ENCODE data around the gene SIGMAR1.

The SIGMAR1 gene

DNA sequence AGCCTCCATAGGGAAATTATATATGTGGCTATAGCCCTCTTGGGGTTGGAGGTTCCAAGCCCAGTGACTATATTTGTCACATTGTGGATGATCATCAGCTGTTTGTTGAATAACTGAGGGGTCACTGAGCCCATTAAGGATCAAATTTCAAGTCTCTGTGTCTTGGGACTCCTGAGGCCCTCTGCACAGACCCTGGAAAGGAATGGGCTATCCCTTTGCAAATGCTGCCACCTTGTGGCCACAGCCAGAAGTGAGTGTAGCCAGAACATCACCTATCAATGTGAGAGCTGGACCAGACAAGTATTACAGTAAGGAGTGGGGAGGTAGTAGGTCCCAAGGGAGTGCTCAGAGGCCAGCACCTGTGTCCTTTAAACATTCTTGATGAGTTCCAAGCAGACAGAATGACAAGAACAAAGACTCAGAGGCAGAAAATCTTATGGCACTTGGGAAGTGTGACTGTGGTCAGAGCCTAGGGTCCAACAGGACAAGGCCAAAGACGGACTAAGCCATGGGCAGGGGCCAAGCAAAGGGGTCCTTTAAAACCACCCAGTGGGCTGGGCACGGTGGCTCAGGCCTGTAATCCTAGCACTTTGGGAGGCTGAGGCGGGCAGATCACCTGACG lies 33.9 kb downstream of the SIGMAR1 start:
- peak; percentile 90 for DNase-seq (ENCODE audit: low spot score)

DNA sequence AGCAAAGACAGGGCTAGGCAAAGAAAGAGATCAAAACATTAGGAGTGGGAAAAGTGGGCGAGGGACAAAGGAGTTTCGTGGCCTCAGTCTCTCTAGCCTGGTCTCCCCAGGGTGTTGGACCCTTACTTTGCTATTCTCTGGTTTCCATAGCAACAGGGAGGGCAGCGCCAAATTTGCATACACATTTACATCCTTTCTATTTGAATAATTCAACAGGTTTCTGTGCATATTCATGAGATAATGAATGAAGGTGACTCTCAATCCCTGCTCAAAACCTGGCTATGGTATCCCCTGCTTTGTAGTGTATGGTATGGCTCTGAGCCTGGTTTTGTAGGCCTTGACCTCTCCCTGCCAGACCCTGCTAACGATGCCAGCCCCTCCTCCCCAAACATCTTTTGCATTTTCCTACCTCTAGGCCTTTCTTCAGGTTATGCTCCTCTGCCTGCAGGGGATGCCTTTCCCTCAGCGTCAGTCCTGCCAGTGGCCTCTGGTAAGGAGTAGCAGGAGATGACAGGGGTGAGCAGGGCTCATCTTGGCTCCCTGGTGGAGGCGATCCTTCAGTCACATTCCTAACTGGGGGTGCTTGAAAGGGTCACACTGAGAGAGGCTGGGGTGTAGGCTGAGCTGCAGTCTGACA lies 35.5 kb downstream of the SIGMAR1 start:
- no peak for DNase-seq (ENCODE audit: low spot score)

- no peak for DNase-seq (ENCODE audit: low spot score)
Observed at GRCh38 chr9:34600908-34601307, 36.7 kb downstream of the SIGMAR1 start.

- DNase-seq (ENCODE audit: low spot score) = no peak
Observed at GRCh38 chr9:34599546-34599945, 38.0 kb downstream of the SIGMAR1 start.

GRCh38 chr9:34594177-34594576 lies 43.4 kb downstream of the SIGMAR1 start:
- no peak for DNase-seq (ENCODE audit: low spot score)

DNA sequence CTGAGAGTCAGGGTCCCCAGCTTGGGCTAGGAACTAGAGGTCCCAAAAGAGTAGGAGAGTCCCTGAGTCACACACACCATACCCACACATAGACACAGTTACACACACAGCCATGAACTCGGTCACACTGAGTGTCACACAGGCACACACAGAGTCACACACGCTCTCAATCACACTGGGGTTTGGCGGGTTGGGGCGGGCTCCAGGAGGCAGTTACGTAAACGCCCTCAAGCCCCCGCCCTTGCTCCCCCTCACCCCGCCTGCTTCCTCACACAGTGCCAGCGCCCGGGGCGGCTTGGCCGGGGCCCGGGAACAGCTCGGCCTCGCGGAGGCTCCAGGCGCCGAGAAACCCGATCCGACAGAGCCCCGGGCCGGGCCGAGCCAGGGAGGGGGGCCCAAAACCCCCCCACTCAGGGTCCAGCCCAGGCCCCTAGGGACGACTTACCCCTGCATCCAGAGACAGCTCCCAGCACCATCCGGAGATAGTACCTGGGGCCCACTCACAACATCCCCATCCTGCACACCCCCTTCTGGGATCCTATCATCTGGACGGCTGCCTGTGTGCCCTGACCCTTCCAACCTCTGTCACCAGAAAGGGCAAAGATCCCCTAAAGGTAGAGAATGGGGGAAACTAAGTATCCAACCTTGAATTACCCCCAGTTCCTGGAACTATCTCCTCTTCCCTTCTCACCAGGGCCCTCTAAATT lies 44.5 kb downstream of the SIGMAR1 start:
- DNase-seq (ENCODE audit: low spot score) = peak; percentile 58

- no peak for DNase-seq (ENCODE audit: low spot score)
Observed at GRCh38 chr9:34591917-34592866, 45.4 kb downstream of the SIGMAR1 start.

- DNase-seq (ENCODE audit: low spot score) = peak; percentile 95
Observed at GRCh38 chr9:34591248-34591916, 46.2 kb downstream of the SIGMAR1 start.

DNA sequence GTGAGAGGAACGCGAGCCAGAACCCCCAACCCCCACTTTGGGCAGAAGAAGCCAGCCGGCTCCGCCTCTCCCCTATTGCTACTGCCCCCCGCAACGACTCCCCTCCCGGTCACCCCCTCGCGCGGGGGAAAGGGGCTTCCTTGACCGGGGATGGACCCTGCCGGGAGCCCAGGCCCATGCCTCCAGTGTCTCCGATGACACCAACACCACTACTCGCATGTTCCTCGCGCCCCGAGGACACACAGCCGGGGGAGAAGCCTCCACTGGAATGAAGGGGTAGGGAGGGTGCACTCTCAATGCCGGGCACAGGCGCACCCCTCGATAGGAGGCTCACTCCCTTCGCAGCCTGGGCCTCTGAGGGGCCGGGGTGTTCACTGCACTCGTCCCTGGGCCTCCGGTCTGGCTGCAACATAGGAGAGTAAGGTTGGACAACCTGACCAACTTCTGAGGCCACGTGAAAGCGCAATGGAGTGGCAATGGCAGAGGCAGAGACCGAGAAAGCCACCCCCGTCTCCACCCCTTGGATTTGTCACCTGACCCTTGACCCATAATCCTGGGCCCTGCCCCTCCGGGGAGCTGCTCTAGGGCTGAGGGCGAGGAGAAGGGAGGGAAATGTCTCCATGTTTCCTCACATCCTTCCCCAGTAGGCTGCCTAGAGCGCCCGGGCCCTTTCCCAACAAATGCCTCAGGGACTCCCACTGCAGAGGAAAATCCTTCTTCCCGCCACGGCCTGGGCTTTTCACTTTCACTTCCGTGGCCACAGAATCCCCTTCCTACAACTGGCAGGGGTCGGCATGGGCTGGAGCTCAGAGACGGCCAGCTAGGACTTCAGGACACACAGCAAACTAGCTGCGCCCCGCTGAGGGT lies 47.0 kb downstream of the SIGMAR1 start:
- no peak for DNase-seq (ENCODE audit: low spot score)

DNA sequence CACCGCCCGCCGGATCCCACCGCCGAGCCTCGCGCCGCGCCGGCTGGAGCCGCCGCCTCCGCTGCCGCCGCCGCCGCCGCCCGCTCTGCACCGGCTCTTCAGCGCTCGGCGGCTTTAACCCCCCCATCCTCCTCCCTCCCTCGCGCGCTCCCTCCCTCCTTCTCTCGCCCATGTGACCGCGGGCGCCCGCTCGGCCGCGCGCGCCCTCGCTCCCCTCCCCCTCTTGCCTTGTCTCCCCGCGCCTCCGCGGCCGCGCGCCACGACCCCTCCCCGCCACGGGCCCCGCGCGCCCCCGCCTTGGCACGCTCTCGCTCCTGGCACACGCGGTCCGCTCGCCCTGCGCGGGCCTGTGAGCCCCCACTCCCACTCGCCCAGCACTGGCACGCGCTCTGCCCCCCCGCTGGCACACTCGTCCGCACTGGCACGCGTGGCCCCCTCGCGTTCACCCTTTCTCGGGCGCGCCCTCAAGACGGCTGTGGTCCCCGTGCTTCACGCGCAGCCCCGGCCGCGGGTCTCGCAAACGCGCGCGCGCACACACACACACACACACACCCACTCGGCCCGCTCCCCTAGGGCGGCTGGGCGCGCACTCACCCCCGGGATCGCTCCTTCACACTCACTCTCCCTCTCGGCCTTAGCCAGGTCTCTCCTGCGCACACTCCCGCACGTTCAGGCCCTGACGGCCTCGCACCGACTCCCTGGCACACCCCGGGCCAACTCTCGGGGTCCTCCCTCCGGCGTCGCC lies 47.8 kb downstream of the SIGMAR1 start, which contains the start of gene CNTFR:
CNTFR (minus strand) TSS at position 89 of the 745 bp plus-strand sequence. CDS start 20,743 bp downstream, outside the sequence.
- DNase-seq (ENCODE audit: low spot score) = peak; percentile 53

DNA sequence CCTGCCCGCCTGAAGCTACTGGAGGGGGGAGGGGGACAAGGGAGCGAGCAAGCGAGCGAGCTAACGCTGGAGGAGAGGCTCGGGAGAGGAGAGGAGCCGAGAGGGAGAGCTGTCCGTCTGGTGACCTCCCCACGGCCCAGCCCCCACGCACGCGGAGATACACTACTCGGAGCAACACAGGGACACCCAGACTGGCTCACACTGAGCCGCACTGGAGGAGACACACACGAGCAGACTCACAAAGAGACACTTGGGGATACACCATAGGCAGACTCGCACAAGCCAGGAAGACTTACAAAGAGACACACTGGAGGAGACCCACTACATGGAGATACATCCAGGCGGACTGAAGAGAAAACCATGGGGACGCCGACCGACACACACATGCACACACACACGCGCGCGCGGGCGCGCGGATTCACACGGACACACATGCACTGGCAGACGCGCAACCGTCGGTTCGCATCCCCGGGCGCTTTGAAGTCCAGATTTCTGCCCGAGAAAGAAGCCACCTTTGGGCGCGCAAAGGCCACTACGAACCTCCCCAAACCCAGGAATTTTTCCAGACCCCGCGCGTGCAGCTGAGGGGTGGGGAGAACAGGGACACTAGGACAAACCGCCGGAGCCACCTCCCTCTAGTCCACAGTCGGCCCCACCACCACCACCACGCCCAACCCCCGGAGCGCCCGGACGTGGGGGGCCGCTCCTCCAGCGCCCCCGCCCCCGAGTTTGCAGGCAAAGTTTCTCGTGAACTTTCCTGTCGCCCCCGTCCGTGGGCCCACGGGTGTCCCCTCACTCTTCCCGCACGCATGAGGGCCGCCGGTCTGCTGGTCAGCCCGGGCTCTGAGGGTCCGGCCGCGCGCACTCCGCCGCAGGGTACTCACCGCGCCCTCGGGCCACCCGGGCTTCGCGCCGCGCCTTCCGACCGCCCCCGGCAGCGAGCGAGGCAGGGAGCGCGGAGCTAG lies 48.6 kb downstream of the SIGMAR1 start:
- no peak for DNase-seq (ENCODE audit: low spot score)

DNA sequence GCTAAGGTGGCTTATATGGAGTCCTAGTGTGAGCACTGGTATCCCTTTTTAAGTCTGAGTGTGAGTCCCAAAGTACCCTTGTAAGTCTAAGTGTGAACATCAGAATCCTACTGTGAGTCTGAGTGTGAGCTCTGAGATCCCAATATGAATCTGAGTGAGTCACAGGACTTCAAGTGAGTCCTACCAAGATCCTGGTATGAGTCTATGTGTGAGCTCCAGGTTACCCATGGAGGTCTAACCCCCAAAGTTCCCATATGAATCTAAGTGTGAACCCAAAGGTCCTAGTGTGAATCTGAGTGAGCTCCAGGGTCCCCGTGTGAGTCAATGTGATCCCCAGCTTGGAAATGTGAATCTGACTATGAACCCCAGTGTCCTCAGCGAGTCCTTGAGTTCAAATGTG lies 50.3 kb downstream of the SIGMAR1 start:
- no peak for DNase-seq (ENCODE audit: low spot score)

GRCh38 chr9:34585946-34586669 lies 51.5 kb downstream of the SIGMAR1 start:
- DNase-seq (ENCODE audit: low spot score) = no peak

DNA sequence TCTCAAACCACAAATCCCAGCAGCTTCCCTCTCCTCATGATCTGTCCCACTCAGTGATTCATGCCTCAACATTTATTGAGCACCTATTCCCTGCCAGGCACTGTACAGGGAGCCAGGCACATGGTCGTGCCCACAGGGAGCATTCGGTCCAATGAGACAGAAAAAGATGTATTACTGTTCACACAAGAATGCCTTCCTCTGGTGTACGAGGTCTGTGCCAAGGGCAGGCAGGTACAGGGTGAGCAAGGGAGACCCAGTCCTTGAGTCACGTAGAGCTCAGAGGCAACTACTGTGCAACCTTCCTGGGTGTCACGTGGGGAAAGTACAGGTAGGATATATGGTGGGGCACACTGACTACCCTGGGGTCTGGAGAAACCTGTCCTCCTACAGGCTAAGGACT lies 52.6 kb downstream of the SIGMAR1 start:
- DNase-seq (ENCODE audit: low spot score) = no peak
